HCT116 (cell line): ENCODE data around the gene MMGT1. TPM values are rescaled to one million over a fixed set of nuclear protein-coding genes. Genes with fewer than 3 reads are reported as not detected.

Source experiments
- ATAC-seq: fragments of 200-7000 bp; cut with Tn5 transposase; 2 replicates; pipeline ENCODE4 v1.9.1; 2020; ENCODE audit warnings: mild to moderate bottlenecking, moderate library complexity
- Bru-seq: library from RNA; stranded (reverse); fragments of 400-500 nt; gene quantifications from one replicate; lab custom pipeline; 2021; lab: Mats Ljungman, UMichigan
- BruChase-seq, 2 experiments: library from RNA; stranded (reverse); fragments of 400-500 nt; gene quantifications; one replicate each; lab custom pipeline; 2021; lab: Mats Ljungman, UMichigan
- BruUV-seq: library from RNA; stranded (reverse); fragments of 400-500 nt; replicated peaks from 2 replicates; lab custom pipeline; 2021; lab: Mats Ljungman, UMichigan
- CTCF ChIA-PET: fragments of 300-600 bp; sonication (Branson Sonifier 250); formaldehyde crosslinking; loops from one replicate; lab custom pipeline; 2021; ENCODE audit warnings: antibody characterized with exemption; lab: Charles Lee
- POLR2A ChIA-PET: fragments of 300-600, 350-600 bp; sonication (Branson Sonifier 250); formaldehyde crosslinking; loops from one replicate; lab custom pipeline; 2021; ENCODE audit warnings: antibody characterized with exemption; lab: Charles Lee
- RAD21 ChIA-PET, 2 experiments: fragments of 300-600 bp; sonication (Branson Sonifier 250); formaldehyde crosslinking; loops; one replicate each; lab custom pipeline; 2023; ENCODE audit warnings: low total read pairs in 2 of 2; ENCODE audit not compliant: uncharacterized antibody in 2 of 2, unreplicated experiment in 2 of 2, low non-redundant PET in 1 of 2; lab: Charles Lee
- DNase-seq: peaks from one replicate; pipeline ENCODE4 v3.0.0-alpha.2; 2010; ENCODE audit warnings: low read depth, low spot score
- H2AFZ ChIP-seq: fragments of 200-600 bp; shearing (Covaris generic), sonication (generic); 2 replicates; pipeline ENCODE4 v1.6.1; 2017; ENCODE audit warnings: low read depth, mixed run types, mixed read lengths, antibody characterized with exemption, low read length; ENCODE audit not compliant: poor library complexity, severe bottlenecking
- H3K27ac ChIP-seq: 2 replicates; pipeline ENCODE4 v1.5.1; 2012; ENCODE audit warnings: low read depth, low read length
- H3K27me3 ChIP-seq: fragments of 200-600 bp; sonication (generic); 2 replicates; pipeline ENCODE4 v1.6.1; 2016; ENCODE audit warnings: mixed run types, low read length, mixed read lengths; ENCODE audit not compliant: insufficient read depth
- H3K36me3 ChIP-seq, 2 experiments: fragments of 200-500 bp in 1 of 2; fragments of 200-600 bp in 1 of 2; sonication (Bioruptor generic) in 1 of 2; sonication (generic) in 1 of 2; 2 replicates each; pipeline versions ENCODE4 v1.5.1 to v1.6.1; 2014 to 2016; ENCODE audit warnings: low read length in 2 of 2, inconsistent platforms in 1 of 2, mixed read lengths in 1 of 2, mixed run types in 1 of 2; ENCODE audit not compliant: insufficient read depth in 2 of 2, control insufficient read depth in 1 of 2
- H3K4me1 ChIP-seq, 2 experiments: fragments of 200-600 bp in 1 of 2; sonication (generic) in 1 of 2; 2 replicates each; pipeline versions ENCODE4 v1.5.1 to v1.6.1; 2012 to 2017; ENCODE audit warnings: low read length in 2 of 2, inconsistent platforms in 1 of 2, mild to moderate bottlenecking in 1 of 2, mixed read lengths in 1 of 2, mixed run types in 1 of 2, moderate library complexity in 1 of 2; ENCODE audit not compliant: insufficient read depth in 2 of 2, control insufficient read depth in 1 of 2
- H3K4me2 ChIP-seq: fragments of 200-600 bp; sonication (generic); 2 replicates; pipeline ENCODE4 v1.6.1; 2017; ENCODE audit warnings: mixed run types, low read length, mixed read lengths
- H3K4me3 ChIP-seq, 2 experiments: fragments of 200-600 bp in 1 of 2; sonication (generic) in 1 of 2; replicated peaks in 1 of 2; 2 replicates each; pipeline ENCODE4 v1.5.1; 2011 to 2016; ENCODE audit warnings: low read length in 2 of 2, control low read depth in 1 of 2, low read depth in 1 of 2, mild to moderate bottlenecking in 1 of 2, mixed read lengths in 1 of 2, mixed run types in 1 of 2
- H3K79me2 ChIP-seq: fragments of 200-600 bp; sonication (generic); 2 replicates; pipeline ENCODE4 v1.6.1; 2017; ENCODE audit warnings: mild to moderate bottlenecking, mixed run types, low read length, moderate library complexity, mixed read lengths; ENCODE audit not compliant: insufficient read depth
- H3K9ac ChIP-seq: fragments of 200-600 bp; sonication (generic); 2 replicates; pipeline ENCODE4 v1.6.1; 2016; ENCODE audit warnings: low read length, mixed read lengths
- H3K9me2 ChIP-seq: fragments of 200-600 bp; sonication (generic), shearing (Covaris generic); 2 replicates; pipeline ENCODE4 v1.6.1; 2017; ENCODE audit warnings: mixed run types, mild to moderate bottlenecking, moderate library complexity; ENCODE audit not compliant: insufficient read depth
- H3K9me3 ChIP-seq, 2 experiments: fragments of 200-500 bp in 1 of 2; fragments of 200-600 bp in 1 of 2; sonication (Bioruptor generic) in 1 of 2; sonication (generic) in 1 of 2; 2 replicates each; pipeline ENCODE4 v1.6.1; 2014 to 2017; ENCODE audit warnings: low read length in 2 of 2, mixed read lengths in 2 of 2, inconsistent platforms in 1 of 2, low read depth in 1 of 2, mild to moderate bottlenecking in 1 of 2, mixed run types in 1 of 2, moderate library complexity in 1 of 2; ENCODE audit not compliant: control insufficient read depth in 1 of 2, insufficient read depth in 1 of 2
- H4K20me1 ChIP-seq: fragments of 200-600 bp; sonication (generic), shearing (Covaris generic); 2 replicates; pipeline ENCODE4 v1.6.1; 2017; ENCODE audit warnings: mixed run types, mild to moderate bottlenecking, moderate library complexity; ENCODE audit not compliant: insufficient read depth
- EGR1 ChIP-seq: IDR thresholded peaks from 2 replicates; pipeline ENCODE4 v1.6.1; 2012; ENCODE audit warnings: low read depth
- EZH2 ChIP-seq: fragments of 200-600 bp; sonication (generic); IDR thresholded peaks from 2 replicates; pipeline ENCODE4 v1.6.1; 2017; ENCODE audit warnings: antibody characterized with exemption, mixed run types
- MAX ChIP-seq: IDR thresholded peaks from 2 replicates; pipeline ENCODE4 v1.6.1; 2012
- POLR2A ChIP-seq: IDR thresholded peaks from 2 replicates; pipeline ENCODE4 v1.7.0; 2011; ENCODE audit warnings: borderline replicate concordance; ENCODE audit not compliant: insufficient read depth, insufficient read length; ENCODE audit errors: extremely low read depth
- POLR2AphosphoS5 ChIP-seq: IDR thresholded peaks from 2 replicates; pipeline ENCODE4 v1.6.1; 2011; ENCODE audit warnings: mild to moderate bottlenecking, low read depth, low read length, moderate library complexity
- RAD21 ChIP-seq: IDR thresholded peaks from 2 replicates; pipeline ENCODE4 v1.6.1; 2012; ENCODE audit warnings: low read depth, mild to moderate bottlenecking
- SIN3A ChIP-seq: IDR thresholded peaks from 2 replicates; pipeline ENCODE4 v1.6.1; 2012; ENCODE audit warnings: low read depth
- SP1 ChIP-seq: IDR thresholded peaks from 2 replicates; pipeline ENCODE4 v1.6.1; 2012; ENCODE audit warnings: low read depth
- SRF ChIP-seq: IDR thresholded peaks from 2 replicates; pipeline ENCODE4 v1.6.1; 2012; ENCODE audit warnings: low read depth
- YY1 ChIP-seq: IDR thresholded peaks from 2 replicates; pipeline ENCODE4 v1.6.1; 2011; ENCODE audit warnings: low read length, low read depth, moderate library complexity, mild to moderate bottlenecking; ENCODE audit not compliant: insufficient replicate concordance; ENCODE audit errors: extremely low read depth
- intact Hi-C: fragments of 100-400 bp; cut with micrococcal nuclease; formaldehyde crosslinking; loops from 2 replicates; pipeline ENCODE4 v1.10.0; 2022
- long read RNA-seq: library from polyadenylated mRNA; unstranded; transcript quantifications from one replicate; pipeline ENCODE4 v2.0.0, GENCODE V29; 2021; ENCODE audit not compliant: unreplicated experiment
- polyA plus RNA-seq: library from polyadenylated mRNA; unstranded; fragments of >200 nt; gene quantifications from 2 replicates; pipeline ENCODE4 v1.2.1, GENCODE V29; 2012; ENCODE audit warnings: missing spikeins
- total RNA-seq: library from RNA; stranded (reverse); gene quantifications from one replicate; pipeline ENCODE4 v1.2.1, GENCODE V29; 2021; ENCODE audit not compliant: unreplicated experiment

MMGT1 gene
- 23.2 TPM for total RNA-seq
- 6.3 and 9.3 TPM in 2 replicates for polyA plus RNA-seq
- percentile 75 among the genes with signal in this experiment for Bru-seq, nascent RNA
- BruChase-seq, experiment 1, labeled RNA remaining after a 6-hour chase = percentile 97 among the genes with signal in this experiment
- BruChase-seq, experiment 2, labeled RNA remaining after a 2-hour chase = percentile 93 among the genes with signal in this experiment
- long read RNA-seq, transcript MMGT1-201 (4 exons, 3,738 nt) = major isoform, 20 of 23 reads
- long read RNA-seq, partial matches to known transcripts = 0 of 23 reads
- long read RNA-seq, other reads (novel, unspliced or antisense) = 3 of 23 reads

GRCh38 chrX:135973548-135974278 is at the start of gene MMGT1:
TSS of gene MMGT1 (minus strand) at chrX:135973988. CDS start at chrX:135973675, 313 bp downstream.
- ChIA-PET POLR2A (interaction anchor here (0.6 kb wide), 1 partner anchor 944 kb away, joined by 3 read pairs; no protein-coding TSS in a partner anchor), CTCF (no interaction called here), RAD21 (no interaction called here)
- peak; percentile 84 for ATAC-seq
- TF ChIP-seq RAD21 = no peak
- TF ChIP-seq POLR2AphosphoS5 = peak; percentile 56
- peak; percentile 40; the same call in 1 of the 2 replicates for TF ChIP-seq EGR1
- no peak for TF ChIP-seq POLR2A
- peak; percentile 74; the same call in 1 of the 2 replicates for TF ChIP-seq SRF
- TF ChIP-seq SIN3A = peak; percentile 41; the same call in 1 of the 2 replicates
- no peak for TF ChIP-seq EZH2
- TF ChIP-seq YY1 = no peak
- peak; percentile 53 for TF ChIP-seq MAX
- peak; percentile 58 for TF ChIP-seq SP1
- Histone ChIP-seq H3K9me3 (no peaks in the 10 kb centered on the region), H3K27ac (peak within 1 kb of the TSS; percentile 79), H3K9me2 (no peaks in the 10 kb centered on the region), H3K79me2 (peaks cover 29% of the 10 kb centered on the region), H3K4me1 (peaks cover 6 to 8% of the 10 kb centered on the region in 2 experiments; a peak in 3 of 4 replicates), H3K27me3 (no peaks in the 10 kb centered on the region), H2AFZ (peak within 1 kb of the TSS; percentile 48), H3K36me3 (no peaks in the 10 kb centered on the region), H4K20me1 (no peaks in the 10 kb centered on the region), H3K9ac (peak within 1 kb of the TSS; percentile 80), H3K4me3 (peak within 1 kb of the TSS; percentile 86), H3K4me2 (peak within 1 kb of the TSS; percentile 77)
- no TSS peak for BruUV-seq
- DNase-seq = peak; percentile 59
- intact Hi-C loops = loop anchor here (2.0 kb wide), 1 partner anchor 523 kb away; the partner anchor contains the start of gene HTATSF1
